IPS-18c (cell line): Measurements from ENCODE around the gene LTO1.

Experiments used
- H3K4me3 ChIP-seq: 2 replicates; pipeline ENCODE4 v1.7.0; 2013; ENCODE audit warnings: low read depth, mild to moderate bottlenecking, low read length, moderate library complexity; ENCODE audit not compliant: insufficient read depth
- H3K9me3 ChIP-seq: one replicate; pipeline ENCODE4 v1.6.1; 2013; ENCODE audit warnings: mild to moderate bottlenecking, low read length, moderate library complexity; ENCODE audit not compliant: control insufficient read depth, insufficient read depth

Gene LTO1

DNA sequence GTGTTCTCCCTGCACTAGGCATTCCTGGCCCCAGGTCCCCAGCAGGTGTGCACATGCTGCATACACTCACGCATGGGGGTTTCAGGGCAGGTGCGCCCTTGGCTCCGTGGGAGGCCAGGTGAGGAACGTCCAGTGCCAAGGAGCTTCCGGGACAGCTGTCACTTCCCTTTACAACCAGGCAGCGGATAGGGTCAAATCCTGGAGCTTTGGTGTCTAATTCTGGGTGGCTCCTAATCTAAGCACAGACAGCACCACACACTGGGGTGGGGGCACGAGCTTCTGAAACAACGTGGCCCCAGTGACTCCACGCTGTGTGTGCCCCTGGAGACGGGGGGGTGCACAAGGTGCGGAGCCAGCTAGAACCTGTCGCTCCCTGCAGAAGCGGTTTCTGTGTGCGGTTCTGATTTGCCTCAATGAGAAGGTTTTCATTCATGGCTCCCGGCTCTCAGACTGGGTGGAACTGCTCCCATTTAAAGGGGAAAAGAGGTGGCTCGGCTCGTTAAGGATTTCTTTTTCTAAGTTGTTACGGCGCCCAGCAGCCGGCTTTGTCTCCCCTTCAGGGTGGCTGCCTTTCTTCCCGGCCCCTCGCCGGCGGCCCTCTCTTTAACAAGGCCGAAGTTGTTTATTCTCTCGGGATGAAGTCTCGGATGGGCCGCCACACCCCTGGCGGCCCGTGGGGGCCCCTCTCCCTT lies 29.2 kb downstream of the LTO1 start:
- no peaks in the 10 kb centered on the region for H3K9me3 ChIP-seq

DNA sequence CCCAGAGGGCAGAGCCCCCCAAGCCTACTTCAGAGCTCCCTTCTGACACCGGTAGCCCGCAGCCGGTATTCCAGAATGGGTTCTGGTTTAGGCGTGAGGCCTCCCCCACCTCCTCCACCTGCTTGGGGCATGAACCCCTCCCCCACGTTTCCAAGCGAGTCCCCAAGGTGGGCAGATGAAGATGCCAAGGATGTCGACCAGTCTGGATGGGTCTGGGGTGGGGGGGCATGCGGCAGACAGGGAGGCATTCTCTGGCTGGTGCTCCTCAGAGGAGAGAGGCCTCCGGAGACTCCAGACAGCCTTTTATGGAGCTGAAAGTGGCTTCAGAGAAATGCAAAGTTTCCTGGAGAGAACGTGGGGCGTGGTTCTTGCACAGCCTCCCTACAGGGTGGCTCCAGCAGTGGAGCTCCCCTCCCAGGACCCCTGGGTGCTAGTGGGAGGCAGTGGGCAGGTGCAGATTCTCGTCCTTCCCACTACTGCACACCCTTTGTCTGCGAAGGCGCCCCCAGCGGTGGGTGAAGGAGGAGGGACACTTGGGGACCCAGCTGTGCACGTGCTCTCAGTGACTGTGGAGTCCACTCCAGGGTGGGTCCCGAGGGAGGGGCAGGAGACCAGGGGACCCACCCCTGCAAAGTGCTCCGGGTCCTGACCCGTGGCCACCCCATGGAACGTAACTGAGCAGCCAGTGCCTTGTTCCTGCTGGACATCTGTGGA lies 30.0 kb downstream of the LTO1 start:
- no peaks in the 10 kb centered on the region for H3K9me3 ChIP-seq
- no peak overlapping the region for H3K4me3 ChIP-seq

More for the DNA sequence above, 29.2 kb downstream of the LTO1 start:
- no peak overlapping the region for H3K4me3 ChIP-seq

DNA sequence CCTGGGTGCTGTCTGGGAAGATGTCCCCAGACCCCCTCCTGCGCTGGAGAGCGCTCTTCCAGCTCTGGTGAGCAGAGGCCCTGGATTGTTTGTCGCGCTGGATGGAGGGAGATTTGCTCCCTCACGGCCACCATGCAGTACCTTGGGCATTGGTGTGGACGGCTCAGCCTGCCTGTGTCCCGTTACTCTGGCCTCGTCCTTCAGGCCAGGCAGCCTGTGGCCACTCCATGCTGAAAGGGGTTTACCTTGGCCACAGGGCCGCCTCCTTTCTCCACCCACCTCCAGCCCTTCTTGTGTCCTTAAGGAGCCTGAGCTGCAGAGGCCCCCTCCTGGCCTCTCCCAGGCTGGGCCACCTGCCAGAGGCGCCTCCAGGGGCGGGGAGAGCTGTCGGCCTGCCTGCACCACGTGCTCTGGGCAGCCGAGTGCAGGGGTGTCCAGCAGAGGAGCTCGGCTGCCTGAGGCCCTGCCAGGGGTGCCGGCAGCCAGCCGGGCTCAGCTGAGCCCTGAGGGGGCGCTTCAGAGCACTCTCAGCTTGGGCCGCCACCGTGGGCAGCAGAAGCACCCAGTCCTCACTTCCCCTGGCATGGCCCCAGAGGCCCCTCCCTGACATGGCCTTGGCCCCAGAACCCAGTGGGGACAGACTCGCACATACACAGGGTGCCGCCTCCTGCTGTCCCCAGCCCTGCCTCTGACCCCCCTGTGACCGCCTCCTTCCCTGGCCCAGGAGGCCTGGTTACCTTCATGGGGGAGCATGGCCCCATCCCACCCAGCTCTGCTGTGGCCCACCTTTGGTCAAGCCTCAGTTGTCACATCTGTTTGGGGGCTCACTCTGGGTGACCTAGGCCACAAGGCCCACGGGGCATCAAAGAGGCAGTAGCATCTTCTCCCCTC lies 30.8 kb downstream of the LTO1 start:
- H3K4me3 ChIP-seq = no peak overlapping the region; the same call in 1 of the 2 replicates

DNA sequence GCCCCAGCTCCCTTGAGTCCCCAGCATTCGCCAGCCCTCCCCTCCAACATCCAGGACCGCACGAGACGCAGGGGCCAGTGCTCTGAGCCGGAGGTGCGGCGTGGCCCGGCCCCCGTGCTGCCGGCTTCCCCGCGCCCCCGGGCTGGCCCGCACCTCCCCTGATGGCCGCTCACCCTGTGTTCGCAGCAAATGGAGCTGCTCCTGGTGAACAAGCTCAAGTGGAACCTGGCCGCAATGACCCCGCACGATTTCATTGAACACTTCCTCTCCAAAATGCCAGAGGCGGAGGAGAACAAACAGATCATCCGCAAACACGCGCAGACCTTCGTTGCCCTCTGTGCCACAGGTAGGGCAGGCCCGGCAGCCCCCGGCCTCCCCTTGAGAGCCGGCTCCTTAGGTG lies 31.5 kb downstream of the LTO1 start:
- Histone ChIP-seq H3K4me3 (peak overlapping the region; percentile 84; the same call in 1 of the 2 replicates), H3K9me3 (no peaks in the 10 kb centered on the region)

More for the DNA sequence above, 30.8 kb downstream of the LTO1 start:
- no peaks in the 10 kb centered on the region for H3K9me3 ChIP-seq

DNA sequence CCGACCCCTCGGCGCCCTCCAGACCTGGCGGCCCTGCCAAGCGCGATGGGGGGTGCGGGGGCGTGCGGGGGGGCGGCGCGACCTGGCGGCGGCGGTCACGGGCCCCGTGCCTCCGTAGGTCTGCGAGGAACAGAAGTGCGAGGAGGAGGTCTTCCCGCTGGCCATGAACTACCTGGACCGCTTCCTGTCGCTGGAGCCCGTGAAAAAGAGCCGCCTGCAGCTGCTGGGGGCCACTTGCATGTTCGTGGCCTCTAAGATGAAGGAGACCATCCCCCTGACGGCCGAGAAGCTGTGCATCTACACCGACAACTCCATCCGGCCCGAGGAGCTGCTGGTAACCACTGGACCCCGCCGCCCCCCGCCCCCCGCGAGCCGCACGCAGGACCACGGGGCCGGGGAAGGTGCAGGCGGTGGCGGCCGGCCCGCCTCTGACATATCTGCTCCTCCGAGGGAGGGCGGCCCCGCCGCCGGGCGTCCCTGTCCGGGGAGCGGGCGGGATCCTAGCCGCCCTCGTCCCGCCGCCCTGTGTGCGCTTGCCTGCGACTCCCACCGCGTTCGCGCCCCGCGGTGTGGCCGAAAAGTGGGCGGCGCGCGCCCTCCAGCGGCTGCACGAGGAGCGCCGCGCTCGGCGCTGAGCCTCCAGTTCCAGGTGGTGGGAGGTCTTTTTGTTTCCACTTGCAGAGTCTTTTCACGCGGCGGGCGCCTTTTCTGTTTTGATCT lies 32.1 kb downstream of the LTO1 start:
- H3K4me3 ChIP-seq = peak overlapping the region; percentile 84
- H3K9me3 ChIP-seq = no peaks in the 10 kb centered on the region

DNA sequence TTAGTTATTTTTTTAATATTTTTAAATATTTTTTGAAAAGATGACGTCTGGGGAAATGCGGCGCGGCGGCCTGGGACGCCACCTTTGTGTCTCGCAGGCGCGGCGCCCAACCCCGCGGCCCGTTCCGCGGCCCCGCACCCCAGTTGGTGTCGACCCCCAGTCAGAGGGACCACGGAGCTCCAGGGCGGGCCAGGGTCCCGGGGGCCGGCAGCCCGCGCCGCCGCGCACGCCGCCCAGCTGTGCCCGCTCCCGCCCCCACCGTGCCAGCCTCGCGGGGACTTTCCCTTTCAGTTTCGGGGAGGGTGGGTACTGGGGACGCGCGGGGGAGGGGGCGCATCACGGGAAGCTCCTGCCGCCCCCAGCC lies 32.6 kb downstream of the LTO1 start:
- Histone ChIP-seq H3K9me3 (no peaks in the 10 kb centered on the region), H3K4me3 (peak overlapping the region; percentile 84)

DNA sequence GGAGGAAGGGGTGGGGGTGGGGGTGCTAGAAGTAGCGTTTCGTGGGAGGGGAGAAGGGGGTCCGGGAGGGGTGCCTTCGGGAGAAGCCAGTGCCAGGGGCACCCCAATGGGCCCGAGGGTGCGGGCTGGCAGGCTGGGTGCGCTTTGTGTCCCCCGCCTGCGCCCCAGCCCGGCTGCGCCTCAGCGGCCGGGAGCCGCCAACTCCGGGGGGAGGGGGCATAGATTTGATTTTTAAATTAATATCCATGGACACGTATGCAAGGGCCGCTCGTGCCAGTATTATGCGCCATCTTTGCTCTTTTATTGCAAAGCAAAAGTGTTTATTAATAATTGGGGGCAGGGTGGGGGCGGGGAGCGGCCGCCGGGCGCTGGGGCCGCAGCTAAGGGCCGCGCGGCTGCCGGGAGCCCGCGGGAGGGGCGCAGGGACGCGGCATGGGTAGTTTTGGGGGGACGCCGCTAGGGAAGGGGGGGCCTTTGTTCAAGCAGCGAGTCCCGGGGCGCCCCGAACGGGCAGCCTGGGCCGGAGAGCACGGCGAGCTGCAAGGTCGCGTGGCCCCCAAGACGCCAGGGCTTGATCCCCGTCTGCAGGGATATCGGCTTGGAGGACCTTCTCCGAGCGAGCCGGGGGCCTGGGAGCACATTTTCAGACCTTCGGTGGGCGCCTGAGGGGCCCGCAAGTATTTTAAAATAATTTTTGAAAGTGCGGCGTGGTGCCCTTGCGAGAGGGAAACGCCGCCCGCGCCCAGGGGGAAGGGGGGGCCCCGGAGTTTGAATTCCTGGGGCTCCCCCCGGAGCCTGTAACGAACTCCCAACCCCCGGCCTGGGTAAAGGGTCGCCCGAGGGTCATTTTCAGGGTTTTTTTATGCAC lies 33.2 kb downstream of the LTO1 start:
- Histone ChIP-seq H3K9me3 (no peaks in the 10 kb centered on the region), H3K4me3 (peak overlapping the region; percentile 84)

DNA sequence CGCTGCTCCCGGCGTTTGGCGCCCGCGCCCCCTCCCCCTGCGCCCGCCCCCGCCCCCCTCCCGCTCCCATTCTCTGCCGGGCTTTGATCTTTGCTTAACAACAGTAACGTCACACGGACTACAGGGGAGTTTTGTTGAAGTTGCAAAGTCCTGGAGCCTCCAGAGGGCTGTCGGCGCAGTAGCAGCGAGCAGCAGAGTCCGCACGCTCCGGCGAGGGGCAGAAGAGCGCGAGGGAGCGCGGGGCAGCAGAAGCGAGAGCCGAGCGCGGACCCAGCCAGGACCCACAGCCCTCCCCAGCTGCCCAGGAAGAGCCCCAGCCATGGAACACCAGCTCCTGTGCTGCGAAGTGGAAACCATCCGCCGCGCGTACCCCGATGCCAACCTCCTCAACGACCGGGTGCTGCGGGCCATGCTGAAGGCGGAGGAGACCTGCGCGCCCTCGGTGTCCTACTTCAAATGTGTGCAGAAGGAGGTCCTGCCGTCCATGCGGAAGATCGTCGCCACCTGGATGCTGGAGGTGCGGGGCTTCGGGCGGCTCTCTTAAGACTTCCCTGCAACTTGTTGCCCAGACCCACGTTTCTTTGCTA lies 34.1 kb downstream of the LTO1 start, which contains the start of gene CCND1:
CCND1 (plus strand) TSS at position 162 of the 587 bp plus-strand sequence; CDS start at position 320, 158 bp downstream.
- Histone ChIP-seq H3K9me3 (no peaks in the 10 kb centered on the region), H3K4me3 (peak within 1 kb of the TSS; percentile 84)

DNA sequence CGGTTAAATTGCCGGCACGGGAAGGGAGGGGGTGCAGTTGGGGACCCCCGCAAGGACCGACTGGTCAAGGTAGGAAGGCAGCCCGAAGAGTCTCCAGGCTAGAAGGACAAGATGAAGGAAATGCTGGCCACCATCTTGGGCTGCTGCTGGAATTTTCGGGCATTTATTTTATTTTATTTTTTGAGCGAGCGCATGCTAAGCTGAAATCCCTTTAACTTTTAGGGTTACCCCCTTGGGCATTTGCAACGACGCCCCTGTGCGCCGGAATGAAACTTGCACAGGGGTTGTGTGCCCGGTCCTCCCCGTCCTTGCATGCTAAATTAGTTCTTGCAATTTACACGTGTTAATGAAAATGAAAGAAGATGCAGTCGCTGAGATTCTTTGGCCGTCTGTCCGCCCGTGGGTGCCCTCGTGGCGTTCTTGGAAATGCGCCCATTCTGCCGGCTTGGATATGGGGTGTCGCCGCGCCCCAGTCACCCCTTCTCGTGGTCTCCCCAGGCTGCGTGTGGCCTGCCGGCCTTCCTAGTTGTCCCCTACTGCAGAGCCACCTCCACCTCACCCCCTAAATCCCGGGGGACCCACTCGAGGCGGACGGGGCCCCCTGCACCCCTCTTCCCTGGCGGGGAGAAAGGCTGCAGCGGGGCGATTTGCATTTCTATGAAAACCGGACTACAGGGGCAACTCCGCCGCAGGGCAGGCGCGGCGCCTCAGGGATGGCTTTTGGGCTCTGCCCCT lies 34.7 kb downstream of the LTO1 start:
- H3K4me3 ChIP-seq = peak overlapping the region; percentile 63
- H3K9me3 ChIP-seq = no peaks in the 10 kb centered on the region

DNA sequence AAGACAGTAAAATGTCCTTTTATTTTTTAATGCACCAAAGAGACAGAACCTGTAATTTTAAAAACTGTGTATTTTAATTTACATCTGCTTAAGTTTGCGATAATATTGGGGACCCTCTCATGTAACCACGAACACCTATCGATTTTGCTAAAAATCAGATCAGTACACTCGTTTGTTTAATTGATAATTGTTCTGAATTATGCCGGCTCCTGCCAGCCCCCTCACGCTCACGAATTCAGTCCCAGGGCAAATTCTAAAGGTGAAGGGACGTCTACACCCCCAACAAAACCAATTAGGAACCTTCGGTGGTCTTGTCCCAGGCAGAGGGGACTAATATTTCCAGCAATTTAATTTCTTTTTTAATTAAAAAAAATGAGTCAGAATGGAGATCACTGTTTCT lies 35.3 kb downstream of the LTO1 start:
- Histone ChIP-seq H3K4me3 (peak overlapping the region; percentile 63; the same call in 1 of the 2 replicates), H3K9me3 (no peaks in the 10 kb centered on the region)

DNA sequence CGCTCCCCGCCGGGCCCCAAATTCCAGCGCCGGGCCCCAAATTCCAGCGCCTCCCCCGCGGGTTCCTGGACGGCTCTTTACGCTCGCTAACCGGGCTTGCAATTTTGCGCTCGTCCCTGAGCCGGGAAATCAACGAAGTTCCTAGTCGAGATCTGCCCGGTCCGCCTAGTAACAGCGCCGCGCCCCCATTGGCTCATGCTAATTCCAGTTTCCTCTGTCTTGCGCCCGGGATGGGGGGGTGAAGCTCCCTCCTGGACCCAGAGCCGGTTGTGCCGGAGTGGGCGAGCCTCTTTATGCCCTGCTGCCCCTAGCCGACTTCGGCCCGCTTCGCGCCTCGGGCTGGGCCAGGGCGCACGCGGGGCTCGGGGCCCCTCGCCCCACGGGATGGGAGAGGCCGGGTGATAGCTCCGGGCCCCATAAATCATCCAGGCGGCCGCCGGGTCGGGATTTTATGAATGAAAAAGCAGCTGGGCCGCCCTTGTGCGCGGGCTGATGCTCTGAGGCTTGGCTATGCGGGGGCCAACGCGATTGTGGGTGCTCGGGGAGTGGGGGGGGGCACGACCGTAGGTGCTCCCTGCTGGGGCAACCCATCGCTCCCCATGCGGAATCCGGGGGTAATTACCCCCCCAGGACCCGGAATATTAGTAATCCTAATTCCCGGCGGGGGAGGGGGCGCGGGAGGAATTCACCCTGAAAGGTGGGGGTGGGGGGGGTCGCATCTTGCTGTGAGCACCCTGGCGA lies 36.0 kb downstream of the LTO1 start:
- H3K9me3 ChIP-seq = no peaks in the 10 kb centered on the region
- H3K4me3 ChIP-seq = peak overlapping the region; percentile 63

DNA sequence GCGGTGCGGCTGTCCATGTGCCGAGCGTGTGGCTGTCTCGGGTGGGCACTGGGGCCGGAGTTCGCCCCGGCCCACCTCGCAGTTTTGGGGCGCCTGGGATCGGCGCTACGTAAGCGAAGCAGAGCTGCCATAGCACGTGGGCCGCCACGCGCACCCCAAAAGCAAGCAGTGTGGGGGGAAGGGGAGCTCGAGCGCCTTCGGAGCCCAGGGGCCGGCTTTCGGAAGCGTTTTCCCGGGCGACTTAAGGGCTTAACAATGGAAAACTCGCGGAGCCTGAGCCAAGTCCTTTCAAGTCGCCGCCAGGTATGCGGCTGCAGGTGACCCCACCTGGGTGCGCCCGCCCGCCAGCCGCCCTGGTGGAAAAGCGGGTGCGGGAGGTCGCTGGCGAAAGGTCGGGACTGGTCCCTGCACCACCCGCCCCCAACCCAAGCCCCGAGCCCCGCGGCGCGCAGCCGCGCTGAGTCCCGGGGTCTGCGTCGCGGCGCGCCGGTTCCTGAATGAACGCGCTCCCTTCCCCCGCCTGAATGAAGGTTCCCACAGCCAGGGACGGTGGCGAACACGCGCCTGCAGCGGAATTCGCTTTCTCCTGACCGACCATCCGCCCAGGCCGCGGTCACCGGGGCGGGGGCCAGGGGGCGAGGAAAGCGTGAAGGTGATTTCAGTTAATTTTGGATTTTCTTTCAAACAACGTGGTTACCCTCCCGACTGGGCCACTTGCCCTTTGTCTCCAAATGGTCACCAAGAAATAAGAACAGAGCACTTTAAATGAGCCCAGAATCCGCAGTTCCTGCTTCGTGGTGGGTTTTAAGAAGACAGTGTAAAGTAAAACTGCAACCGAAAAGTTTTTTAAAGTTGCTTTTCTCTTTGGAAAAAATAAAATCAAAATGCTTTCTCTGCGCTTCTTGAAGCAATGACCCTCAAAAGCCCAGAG lies 36.9 kb downstream of the LTO1 start:
- peak overlapping the region; percentile 63 for H3K4me3 ChIP-seq

DNA sequence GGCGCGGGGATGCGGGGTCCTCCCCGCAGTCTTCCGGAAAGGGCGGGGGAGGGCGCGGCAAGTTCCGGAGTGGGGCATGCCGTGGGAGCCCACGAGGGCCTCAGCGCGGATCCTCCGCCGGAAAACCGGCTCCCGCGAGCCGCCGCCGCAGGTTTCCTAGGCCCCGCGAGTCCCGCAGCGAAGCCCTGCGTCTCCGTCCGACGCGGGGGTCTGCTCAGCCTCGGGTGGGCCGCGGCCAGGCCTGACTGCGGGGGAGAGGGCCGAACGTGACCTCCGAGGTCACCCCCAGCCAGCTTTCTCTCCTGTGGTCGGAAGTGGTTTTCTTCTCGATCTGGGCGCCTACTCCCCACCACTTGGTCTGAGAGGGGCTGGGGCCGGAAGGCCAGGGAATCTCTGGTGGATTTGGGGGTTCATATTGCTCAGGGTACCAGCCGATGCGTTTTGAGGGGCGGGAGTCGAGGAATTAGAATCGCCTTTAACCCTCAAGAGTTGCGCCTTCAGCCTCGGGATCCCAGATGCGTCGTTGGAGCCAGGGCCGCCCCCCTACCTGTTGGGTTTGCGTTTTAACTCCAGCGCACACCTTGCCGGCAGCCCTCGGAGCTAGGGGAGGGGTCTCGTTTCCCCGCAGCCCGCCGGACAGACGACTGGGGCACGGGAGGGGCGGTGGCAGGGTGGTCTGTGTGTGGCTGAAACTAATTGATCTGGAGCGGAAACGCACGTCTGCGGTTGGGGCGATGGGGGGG lies 37.8 kb downstream of the LTO1 start:
- peak overlapping the region; percentile 63 for H3K4me3 ChIP-seq
- no peaks in the 10 kb centered on the region for H3K9me3 ChIP-seq

More for the DNA sequence above, 36.9 kb downstream of the LTO1 start:
- no peaks in the 10 kb centered on the region for H3K9me3 ChIP-seq
